Fibroblast of skin of back (primary cell): Measurements from ENCODE around the gene COPS2. TPM values are rescaled to one million over a fixed set of nuclear protein-coding genes. Genes with fewer than 3 reads are reported as not detected.
"Not testable (repeated sequence)": the region's sequence is repeated elsewhere in the genome, so short reads cannot be mapped to it uniquely, and the experiment has no call there.

Experiments used
- DNase-seq: peaks from one replicate; pipeline ENCODE4 v3.0.0-alpha.2; 2013
- polyA plus RNA-seq, 2 experiments: library from polyadenylated mRNA; unstranded; fragments of 120-200 nt; gene quantifications; one replicate each; pipeline ENCODE4 v1.2.1, GENCODE V29; 2013; ENCODE audit not compliant: insufficient read length in 2 of 2

The COPS2 gene
- 72.1 TPM for polyA plus RNA-seq (2013, experiment 1 of 2; ENCODE audit: insufficient read length)
- 65.7 TPM for polyA plus RNA-seq (2013, experiment 2 of 2; ENCODE audit: insufficient read length)

- DNase-seq = peak; percentile 98
These were observed at the start of gene COPS2 for GRCh38 chr15:49155110-49155833. TSS of gene COPS2 (minus strand) at chr15:49155599. CDS start at chr15:49155578, 21 bp downstream.

GRCh38 chr15:49200347-49200746, 44.9 kb upstream of the COPS2 start:
- DNase-seq = no peak

GRCh38 chr15:49199666-49200065, 44.3 kb upstream of the COPS2 start:
- DNase-seq = peak; percentile 33

- DNase-seq = no peak
These were observed 41.5 kb upstream of the COPS2 start for GRCh38 chr15:49196856-49197255.

- no peak for DNase-seq
These were observed 36.5 kb upstream of the COPS2 start for GRCh38 chr15:49191892-49192291.

GRCh38 chr15:49190586-49190985, 35.2 kb upstream of the COPS2 start:
- no peak for DNase-seq

GRCh38 chr15:49189631-49190030, 34.2 kb upstream of the COPS2 start:
- no peak for DNase-seq

GRCh38 chr15:49188933-49189332, 33.5 kb upstream of the COPS2 start:
- no peak for DNase-seq

GRCh38 chr15:49187549-49188245, 32.3 kb upstream of the COPS2 start:
- peak; percentile 0 for DNase-seq

- no peak for DNase-seq
These were observed 30.1 kb upstream of the COPS2 start for GRCh38 chr15:49185473-49185872.

- DNase-seq = not testable (repeated sequence)
These were observed 28.3 kb upstream of the COPS2 start for GRCh38 chr15:49183741-49184140.

GRCh38 chr15:49182128-49182527, 26.7 kb upstream of the COPS2 start:
- DNase-seq = no peak

- DNase-seq = no peak
These were observed 24.2 kb upstream of the COPS2 start for GRCh38 chr15:49179433-49180190.

- DNase-seq = no peak
These were observed 23.1 kb upstream of the COPS2 start for GRCh38 chr15:49178497-49178896.

- not testable (repeated sequence) for DNase-seq
These were observed 20.4 kb upstream of the COPS2 start for GRCh38 chr15:49175582-49176397.

- no peak for DNase-seq
These were observed 19.5 kb upstream of the COPS2 start for GRCh38 chr15:49174902-49175301.

GRCh38 chr15:49171790-49172189, 16.4 kb upstream of the COPS2 start:
- DNase-seq = no peak

- DNase-seq = peak; percentile 78
These were observed 14.6 kb upstream of the COPS2 start, which contains the start of gene GALK2 for GRCh38 chr15:49169880-49170597. TSS of gene GALK2 (plus strand) at chr15:49170247. CDS start at chr15:49170323, 76 bp downstream.

- DNase-seq = no peak
These were observed 12.6 kb upstream of the COPS2 start for GRCh38 chr15:49168016-49168415.

- no peak for DNase-seq
These were observed 9.5 kb upstream of the COPS2 start for GRCh38 chr15:49164865-49165264.

- DNase-seq = peak; percentile 1
These were observed 8.3 kb upstream of the COPS2 start for GRCh38 chr15:49163678-49164077.
